GM18873 (cell line): Measurements from ENCODE around the gene ZNF570.
A peak's percentile ranks its signal among the peaks of the same experiment; 100 is the strongest.

Experiments used
- ATAC-seq: cut with Tn5 transposase; IDR thresholded peaks from one replicate; pipeline ENCODE4 v1.9.1; 2021; ENCODE audit warnings: mild to moderate bottlenecking, moderate library complexity, moderate number of reproducible peaks; ENCODE audit not compliant: unreplicated experiment, low FRiP score

Gene ZNF570

GRCh38 chr19:37468961-37469777, at the start of gene ZNF570:
TSS of gene ZNF570 (plus strand) at chr19:37469356. CDS start at chr19:37470355, 999 bp downstream.
- ATAC-seq, result peak; percentile 37

- no peak for ATAC-seq
These were observed 16.5 kb upstream of the ZNF570 start for GRCh38 chr19:37452500-37453245.

DNA sequence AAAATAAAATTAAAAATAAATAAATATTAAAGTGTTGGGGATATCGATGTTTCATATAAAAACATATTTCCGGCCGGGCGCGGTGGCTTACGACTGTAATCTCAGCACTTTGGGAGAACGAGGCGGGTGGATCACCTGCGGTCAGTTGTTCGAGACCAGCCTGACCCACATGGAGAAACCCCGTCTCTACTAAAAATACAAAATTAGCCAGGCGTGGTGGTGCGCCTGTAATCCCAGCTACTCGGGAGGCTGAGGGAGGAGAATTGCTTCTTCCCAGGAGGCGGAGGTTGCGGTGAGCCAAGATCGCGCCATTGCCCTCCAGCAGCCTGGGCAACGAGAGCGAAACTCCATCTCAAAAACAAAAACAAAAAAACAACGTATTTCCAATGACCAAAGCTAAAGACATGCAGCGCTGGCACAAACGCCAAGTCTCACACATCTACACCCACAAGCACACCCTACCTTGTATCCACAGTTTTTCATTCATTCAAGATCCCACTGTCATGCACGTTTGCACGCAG, 2.8 kb upstream of the ZNF570 start:
- ATAC-seq, result no peak

GRCh38 chr19:37466798-37467607, 2.2 kb upstream of the ZNF570 start, which contains the start of gene ZNF569:
TSS of gene ZNF569 (minus strand) at chr19:37467444. CDS start at chr19:37444921, 22,523 bp downstream.
- peak; percentile 57 for ATAC-seq

DNA sequence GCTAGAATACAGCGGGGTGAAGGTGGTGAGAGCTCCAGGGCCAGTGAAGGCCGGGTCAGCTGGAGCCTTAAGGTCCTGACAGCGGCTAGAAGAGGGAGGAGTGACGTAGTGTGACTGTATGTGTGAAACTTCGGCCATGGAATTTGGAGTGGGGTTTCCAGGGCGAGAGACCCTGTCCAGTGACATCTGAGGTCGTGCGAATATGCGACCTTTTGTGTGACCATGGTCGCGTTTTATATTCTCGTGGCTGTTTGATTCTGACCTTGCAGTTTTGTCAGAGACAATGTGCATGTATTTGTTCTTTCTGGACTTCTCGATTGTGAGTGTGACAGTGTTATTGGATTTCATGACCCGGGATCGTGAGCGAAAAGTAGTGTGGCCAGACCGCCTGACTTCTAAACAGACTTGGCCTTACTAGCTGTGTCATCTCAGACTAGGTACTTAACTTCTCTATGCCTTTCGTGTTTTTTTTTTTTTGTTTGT, 1.5 kb upstream of the ZNF570 start:
- ATAC-seq, result no peak

GRCh38 chr19:37470216-37470615, 1.1 kb downstream of the ZNF570 start:
- no peak for ATAC-seq

- ATAC-seq, result no peak
These were observed 3.0 kb downstream of the ZNF570 start for GRCh38 chr19:37472165-37472564.

DNA sequence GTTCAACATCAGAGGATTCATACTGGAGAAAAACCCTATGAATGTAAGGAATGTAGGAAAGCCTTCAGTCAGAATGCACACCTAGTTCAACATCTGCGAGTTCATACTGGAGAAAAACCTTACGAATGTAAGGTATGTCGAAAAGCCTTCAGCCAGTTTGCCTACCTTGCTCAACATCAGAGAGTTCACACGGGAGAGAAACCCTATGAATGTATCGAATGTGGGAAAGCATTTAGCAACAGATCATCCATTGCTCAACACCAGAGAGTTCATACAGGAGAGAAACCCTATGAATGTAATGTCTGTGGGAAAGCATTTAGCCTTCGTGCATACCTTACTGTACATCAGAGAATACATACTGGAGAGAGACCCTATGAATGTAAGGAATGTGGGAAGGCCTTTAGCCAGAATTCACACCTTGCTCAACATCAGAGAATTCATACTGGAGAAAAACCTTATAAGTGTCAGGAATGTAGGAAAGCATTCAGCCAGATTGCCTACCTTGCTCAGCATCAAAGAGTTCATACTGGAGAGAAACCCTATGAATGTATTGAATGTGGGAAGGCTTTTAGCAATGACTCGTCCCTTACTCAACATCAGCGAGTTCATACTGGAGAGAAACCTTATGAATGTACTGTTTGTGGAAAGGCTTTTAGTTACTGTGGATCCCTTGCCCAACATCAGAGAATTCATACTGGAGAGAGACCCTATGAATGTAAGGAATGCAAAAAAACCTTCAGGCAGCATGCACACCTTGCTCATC, 15.4 kb downstream of the ZNF570 start:
- ATAC-seq, result no peak

DNA sequence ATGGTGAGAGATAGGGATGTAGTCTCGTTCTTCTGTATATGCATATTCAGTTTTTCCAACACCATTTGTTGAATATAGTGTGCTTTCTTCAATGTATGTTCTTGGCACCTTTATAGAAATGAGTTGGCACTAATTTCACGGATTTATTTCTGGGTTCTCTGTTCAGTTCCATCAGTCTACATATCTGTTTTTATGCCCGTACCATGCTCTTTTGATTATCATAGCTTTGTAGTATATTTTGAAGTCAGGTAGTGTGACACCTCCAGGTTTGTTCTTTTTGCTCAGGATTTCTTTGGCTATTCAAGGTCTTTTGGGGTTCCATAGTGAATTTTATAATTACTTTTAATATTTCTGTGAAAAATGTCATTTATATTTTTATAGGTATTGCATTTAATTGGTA, 23.1 kb downstream of the ZNF570 start:
- no peak for ATAC-seq

DNA sequence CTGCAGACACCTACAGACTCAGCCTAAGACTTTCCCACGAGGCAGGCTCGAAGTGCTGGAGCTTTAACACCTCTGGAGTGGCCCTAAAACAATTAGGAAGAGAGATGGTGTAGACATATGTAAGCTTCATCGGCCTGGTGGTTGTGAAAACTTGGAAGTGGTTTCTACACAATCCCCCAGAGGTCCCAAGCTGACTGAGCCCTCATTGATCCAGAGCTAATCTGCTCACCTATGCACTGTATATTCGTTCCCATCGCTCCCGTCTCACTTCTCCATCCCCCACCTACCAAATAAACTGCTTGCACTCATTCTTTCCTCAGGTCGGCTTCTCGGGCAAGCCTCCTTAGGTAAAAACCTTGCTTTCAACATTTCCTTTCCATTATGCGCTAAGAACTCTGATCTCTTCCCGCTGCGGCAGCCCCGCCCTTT, 36.8 kb downstream of the ZNF570 start:
- no peak for ATAC-seq

DNA sequence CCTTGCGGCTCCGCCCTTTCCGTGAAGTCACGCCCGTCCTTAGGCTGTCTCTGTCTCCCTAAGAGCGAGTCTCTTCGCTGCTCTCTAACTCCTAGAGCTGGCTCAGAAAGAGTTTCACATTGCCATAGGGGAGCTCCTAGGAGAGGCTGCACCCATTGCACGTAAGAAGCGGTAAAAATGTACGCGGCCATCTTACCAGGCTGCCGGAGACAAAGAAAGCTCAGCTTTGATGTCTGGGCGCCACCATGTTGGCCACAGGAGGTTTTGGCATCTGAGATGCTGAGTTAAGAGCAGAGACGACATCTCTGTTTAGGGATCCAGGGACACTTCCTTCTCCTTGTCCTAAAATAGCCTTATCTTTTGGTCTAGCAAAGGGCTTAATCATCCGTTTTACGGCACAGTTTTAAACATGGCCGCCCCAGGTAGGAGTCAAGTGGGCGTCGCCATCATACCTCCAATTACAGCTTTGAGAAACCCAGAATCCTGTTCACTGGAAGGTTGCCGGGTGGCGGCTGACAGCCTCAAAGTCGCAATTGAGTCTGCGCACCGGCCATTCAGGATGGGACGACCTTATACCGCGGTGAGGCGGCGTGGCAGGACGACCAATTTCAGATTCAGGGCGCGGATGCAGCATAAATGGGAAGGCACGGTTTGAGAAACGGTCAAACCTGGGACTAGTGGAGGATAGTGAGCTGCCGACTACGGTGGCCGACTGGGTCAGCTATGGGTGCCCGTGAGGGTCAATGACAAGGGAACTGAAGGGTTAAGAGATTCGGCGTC, 37.4 kb downstream of the ZNF570 start, which contains the start of gene ZNF793:
Gene ZNF793 (plus strand): TSS at position 553 of the 780 bp plus-strand sequence. CDS start 16,501 bp downstream, outside the sequence.
- ATAC-seq, result peak; percentile 73

DNA sequence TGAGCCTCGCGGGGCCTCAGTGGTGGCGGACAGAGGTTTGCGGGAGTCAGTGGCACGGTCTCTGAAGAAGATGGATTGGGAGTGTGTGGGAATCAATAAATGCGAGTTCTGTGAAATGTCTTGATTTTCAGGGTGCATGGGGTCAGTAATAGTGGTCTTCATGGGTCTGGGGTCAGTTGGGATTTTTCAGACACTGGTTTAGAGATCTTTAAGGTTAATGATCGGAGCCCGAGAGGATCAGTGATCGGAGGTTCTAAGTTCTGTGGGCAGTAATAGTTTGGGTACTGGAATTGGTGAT, 38.0 kb downstream of the ZNF570 start:
- ATAC-seq, result no peak

GRCh38 chr19:37511186-37511585, 42.0 kb downstream of the ZNF570 start:
- ATAC-seq, result no peak

- ATAC-seq, result no peak
These were observed 42.7 kb downstream of the ZNF570 start for GRCh38 chr19:37511821-37512220.

GRCh38 chr19:37513397-37513796, 44.2 kb downstream of the ZNF570 start:
- no peak for ATAC-seq

GRCh38 chr19:37519890-37520289, 50.7 kb downstream of the ZNF570 start:
- ATAC-seq, result no peak

- no peak for ATAC-seq
These were observed 68.3 kb downstream of the ZNF570 start for GRCh38 chr19:37537391-37537947.
